Measurements from ENCODE around the gene PSMC5.

PSMC5 gene

GRCh38 chr17:63821804-63822203 lies 5.4 kb upstream of the PSMC5 start:
- no peak for DNase-seq

- DNase-seq, result no peak
Measured at GRCh38 chr17:63822537-63822936, 4.7 kb upstream of the PSMC5 start.

GRCh38 chr17:63823659-63824331 lies 3.4 kb upstream of the PSMC5 start:
- DNase-seq, result no peak

GRCh38 chr17:63824362-63824761 lies 2.9 kb upstream of the PSMC5 start:
- no peak for DNase-seq

GRCh38 chr17:63826468-63827001 lies 696 bp upstream of the PSMC5 start:
- no peak for DNase-seq

DNA sequence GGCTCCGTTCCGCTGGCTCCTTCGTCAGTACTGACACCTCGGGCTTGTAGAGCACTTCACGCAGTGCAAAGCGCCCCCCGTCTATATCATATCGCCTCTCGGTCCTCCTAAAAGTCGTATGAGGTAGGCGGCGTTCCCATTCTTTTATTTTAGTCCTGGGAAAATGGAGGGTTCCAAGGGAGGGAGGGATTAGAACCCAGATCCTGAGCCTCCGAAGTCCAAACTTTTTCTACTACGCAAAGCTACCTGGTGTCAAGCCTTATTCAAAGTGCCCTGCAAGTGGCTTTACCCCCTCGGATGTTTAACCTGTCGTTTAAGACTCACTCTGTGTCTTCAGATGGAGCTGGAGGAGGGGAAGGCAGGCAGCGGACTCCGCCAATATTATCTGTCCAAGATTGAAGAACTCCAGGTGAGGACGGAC lies 580 bp downstream of the PSMC5 start:
- peak; percentile 44 for DNase-seq

- DNase-seq, result no peak
Measured at GRCh38 chr17:63828936-63829335, 1.7 kb downstream of the PSMC5 start.

DNA sequence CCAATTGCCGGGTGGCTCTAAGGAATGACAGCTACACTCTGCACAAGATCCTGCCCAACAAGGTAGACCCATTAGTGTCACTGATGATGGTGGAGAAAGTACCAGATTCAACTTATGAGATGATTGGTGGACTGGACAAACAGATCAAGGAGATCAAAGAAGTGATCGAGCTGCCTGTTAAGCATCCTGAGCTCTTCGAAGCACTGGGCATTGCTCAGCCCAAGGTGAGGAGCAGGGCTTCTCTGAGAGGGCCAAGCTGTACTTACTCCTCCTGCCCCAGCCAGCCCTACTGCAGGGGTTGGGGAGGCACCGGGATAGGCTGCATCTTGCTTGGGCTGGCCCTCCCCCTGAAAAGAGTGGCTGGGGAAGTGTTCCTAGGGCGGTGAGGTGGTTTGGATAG lies 3.0 kb downstream of the PSMC5 start:
- DNase-seq, result no peak

DNA sequence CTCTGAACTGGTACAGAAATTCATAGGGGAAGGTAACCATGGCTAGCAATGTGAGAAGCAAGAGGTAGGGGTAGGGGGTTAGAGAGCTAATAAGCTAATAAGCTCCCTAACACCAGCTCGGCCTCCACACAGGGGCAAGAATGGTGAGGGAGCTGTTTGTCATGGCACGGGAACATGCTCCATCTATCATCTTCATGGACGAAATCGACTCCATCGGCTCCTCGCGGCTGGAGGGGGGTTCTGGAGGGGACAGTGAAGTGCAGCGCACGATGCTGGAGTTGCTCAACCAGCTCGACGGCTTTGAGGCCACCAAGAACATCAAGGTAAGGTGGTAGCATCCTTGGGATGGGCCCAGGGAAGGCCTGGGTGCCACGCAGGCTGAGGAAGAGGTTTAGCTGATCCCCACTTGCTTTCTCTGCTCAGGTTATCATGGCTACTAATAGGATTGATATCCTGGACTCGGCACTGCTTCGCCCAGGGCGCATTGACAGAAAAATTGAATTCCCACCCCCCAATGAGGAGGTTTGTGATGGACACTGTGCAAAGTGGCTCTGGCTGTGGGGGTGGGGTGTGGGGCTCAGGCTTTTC lies 3.8 kb downstream of the PSMC5 start:
- no peak for DNase-seq

DNA sequence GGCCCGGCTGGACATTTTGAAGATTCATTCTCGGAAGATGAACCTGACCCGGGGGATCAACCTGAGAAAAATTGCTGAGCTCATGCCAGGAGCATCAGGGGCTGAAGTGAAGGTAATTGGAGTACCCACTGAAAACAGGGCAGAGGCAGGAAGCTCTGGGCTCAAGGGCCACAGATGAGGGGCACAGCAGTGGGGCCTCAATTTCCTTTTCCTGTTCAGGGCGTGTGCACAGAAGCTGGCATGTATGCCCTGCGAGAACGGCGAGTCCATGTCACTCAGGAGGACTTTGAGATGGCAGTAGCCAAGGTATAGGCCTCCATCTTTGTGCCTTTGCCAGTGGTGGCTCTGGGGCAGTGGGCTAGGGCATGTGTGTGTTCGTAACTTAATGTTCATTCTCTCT lies 4.3 kb downstream of the PSMC5 start:
- DNase-seq, result no peak

GRCh38 chr17:63832014-63832413 lies 4.8 kb downstream of the PSMC5 start:
- DNase-seq, result no peak

GRCh38 chr17:63832455-63832854 lies 5.2 kb downstream of the PSMC5 start:
- DNase-seq, result no peak

- DNase-seq, result no peak
Measured at GRCh38 chr17:63833026-63833740, 6.0 kb downstream of the PSMC5 start.

DNA sequence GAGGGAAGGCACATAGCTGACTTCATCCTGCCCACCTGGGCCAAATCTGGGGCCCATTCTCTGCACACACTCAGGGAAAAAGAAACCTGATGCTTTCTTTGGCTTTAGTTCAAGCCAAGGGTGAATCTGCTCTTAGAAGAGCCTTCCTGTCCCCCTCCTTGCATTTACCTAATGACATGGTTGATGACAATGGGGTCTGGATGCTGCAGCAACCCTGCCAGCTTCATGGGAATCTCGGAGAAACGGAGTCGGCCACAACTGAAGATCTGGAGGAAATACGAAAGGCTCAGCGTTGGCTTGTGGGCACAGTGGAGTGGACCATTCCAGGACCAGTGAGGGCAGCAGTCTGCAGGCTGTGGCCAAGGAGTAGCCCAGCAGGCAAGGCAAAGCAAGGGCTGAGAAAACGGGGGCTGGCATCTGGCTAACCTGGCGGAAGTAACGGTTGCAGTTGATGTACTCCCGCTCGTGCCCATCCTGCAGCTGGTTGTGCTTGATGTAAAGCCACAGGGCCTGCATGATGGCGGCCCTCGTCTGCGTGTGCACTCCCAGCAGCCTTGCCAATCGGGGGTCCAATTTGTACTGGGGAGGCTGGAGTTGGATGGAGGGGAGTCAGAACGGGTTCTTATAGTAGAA lies 6.6 kb downstream of the PSMC5 start:
- DNase-seq, result no peak

GRCh38 chr17:63834431-63835166 lies 7.4 kb downstream of the PSMC5 start:
- peak; percentile 89 for DNase-seq

GRCh38 chr17:63835167-63835720 lies 8.0 kb downstream of the PSMC5 start:
- DNase-seq, result no peak

DNA sequence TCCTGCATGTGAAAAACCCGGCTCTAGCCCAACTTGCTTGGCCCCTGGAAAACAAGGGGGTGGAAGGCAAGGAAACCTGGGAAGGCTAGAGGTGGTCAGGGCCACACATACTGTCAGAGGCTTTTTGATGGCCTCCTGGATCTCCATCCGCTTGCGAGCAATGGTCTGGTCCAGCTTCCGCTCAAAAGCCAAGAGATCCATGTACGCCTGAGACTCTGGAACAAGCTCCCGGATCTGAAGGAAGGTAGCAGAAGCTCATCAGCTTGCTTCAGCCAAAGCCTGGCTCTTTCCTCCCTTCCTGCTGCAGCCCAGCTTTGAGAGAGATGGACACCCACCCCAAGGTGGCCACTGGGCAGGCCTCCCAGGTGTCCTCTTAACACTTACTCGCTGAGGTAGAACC lies 9.6 kb downstream of the PSMC5 start:
- no peak for DNase-seq

DNA sequence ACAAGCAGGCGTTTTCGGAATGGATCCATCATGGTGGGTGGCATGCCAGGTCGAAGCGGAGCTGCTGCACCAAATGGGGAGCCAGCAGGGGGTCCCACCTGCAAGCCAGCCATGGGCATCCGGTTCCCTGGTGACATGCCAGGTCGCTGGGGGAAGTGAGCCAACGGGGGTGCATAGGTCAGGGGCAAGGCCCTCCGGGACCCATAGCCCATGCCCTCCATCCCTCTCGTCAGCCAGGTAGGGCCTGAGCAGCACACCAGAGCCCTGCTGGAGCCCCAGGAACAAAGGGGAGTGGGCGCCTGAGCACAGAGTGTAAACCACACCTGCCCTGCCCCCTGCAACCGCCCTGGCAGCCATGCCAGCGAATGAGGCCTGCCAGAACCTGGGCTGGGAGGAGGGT lies 10.2 kb downstream of the PSMC5 start:
- no peak for DNase-seq

- DNase-seq, result no peak
Measured at GRCh38 chr17:63837962-63838600, 10.8 kb downstream of the PSMC5 start.

DNA sequence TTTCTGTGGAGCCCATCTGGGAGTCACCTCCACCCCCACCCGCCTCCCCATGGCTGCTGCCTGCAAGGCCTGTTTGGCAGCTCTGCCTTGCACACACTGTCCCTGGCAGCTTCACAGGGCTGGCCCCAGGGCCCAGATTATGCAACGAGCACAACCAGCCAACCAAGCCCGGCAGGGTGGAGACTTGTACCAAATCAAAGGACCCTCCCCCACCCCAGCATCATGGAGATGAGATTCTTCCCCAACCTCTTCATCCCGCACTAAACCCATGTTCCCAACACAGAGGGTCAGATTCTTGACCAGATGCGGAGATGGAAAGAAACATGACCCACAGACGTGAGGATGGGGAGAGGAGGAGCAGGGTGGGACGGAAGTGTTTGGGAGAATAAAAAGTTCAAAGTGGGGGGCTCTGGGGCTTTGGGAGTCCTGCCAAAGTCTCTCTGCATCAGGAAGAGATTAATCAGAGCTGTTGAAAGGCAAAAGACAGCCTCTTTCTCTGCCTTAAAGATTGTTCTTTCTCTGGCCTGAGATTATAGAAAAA lies 11.5 kb downstream of the PSMC5 start:
- DNase-seq, result no peak

DNA sequence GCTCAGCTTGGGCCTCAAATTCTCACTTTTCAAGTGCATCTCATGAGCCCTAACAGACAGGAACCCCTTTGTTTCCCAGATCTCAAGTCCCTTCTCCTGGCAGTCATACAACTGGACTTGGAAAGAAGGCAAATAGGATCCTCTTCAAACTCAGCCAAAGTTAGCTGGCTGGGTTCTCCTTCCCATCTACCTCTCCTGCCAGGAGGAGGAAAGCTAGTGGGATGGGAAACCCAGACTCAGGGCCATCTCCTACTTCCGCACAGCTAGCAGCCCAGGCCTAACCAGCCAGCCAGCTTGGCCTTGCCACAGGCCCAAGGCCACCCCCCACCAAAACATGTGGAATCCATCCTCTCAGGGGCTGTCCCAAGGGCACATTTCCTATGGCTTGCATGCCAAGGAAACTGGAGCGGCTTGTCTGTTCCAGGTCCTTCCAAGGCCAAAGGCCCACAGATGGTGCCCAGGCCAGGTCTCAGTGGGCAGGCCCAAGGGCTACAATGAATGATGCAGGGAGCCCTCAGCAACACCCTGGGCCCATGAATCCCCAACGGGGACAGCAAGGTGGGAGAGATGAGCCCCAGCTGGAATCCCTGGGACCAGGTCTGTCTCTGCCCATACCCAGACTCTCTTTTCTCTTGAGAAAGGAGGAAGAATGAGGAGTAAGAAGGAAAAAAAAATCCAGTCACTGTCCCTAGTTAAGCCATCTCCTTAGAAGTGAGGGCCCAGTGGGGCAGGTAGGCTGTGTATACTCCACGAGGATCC lies 13.5 kb downstream of the PSMC5 start:
- DNase-seq, result no peak
